Gastroesophageal sphincter (tissue), 3 donors: ENCODE data around the gene RELCH.

Source experiments
- CTCF ChIP-seq, 4 experiments: fragments of 200-600 bp in 2 of 4; fragments of 450-650 bp in 2 of 4; sonication (generic) in 1 of 4; IDR thresholded peaks; one replicate each; pipeline ENCODE4 v1.5.1; 2017 to 2019; ENCODE audit warnings: antibody characterized with exemption in 4 of 4, mild to moderate bottlenecking in 2 of 4, moderate library complexity in 2 of 4
- EP300 ChIP-seq: sonication (generic); formaldehyde crosslinking; IDR thresholded peaks from one replicate; pipeline ENCODE4 v1.6.1; 2017; ENCODE audit warnings: antibody characterized with exemption, mild to moderate bottlenecking
- POLR2A ChIP-seq, 2 donors: fragments of 450-650 bp; IDR thresholded peaks; one replicate each; pipeline ENCODE4 v1.6.1; 2017; ENCODE audit warnings: antibody characterized with exemption in 2 of 2, mild to moderate bottlenecking in 2 of 2, moderate library complexity in 1 of 2
- POLR2AphosphoS5 ChIP-seq: sonication (generic); formaldehyde crosslinking; IDR thresholded peaks from one replicate; pipeline ENCODE4 v1.6.1; 2017; ENCODE audit warnings: antibody characterized with exemption

DNA sequence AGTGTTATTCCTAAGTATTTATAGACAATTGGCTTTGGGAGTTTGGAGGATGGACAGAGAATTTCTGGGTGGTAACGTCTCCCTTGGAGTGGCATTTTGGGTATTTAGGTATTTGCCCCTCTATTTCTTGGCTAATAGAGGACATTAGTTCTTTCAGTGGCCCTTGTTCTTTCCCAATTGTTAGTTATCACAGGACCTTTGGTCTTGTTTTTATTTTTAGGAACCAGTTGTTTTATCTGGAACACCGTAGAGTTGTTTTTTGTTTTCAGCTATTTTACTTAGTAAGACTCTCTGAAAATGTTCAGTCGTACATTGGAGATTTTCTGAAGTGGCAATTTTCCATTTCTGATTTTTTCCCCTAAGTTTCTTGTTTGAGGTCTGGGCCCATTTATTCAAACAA is 97.6 kb downstream of the RELCH start:
- TF ChIP-seq POLR2A (IDR thresholded peaks at IDR 0.05): no peak
- TF ChIP-seq CTCF (IDR thresholded peaks at IDR 0.05): no peak
- TF ChIP-seq POLR2AphosphoS5: no peak
- TF ChIP-seq EP300: no peak
